HepG2 (cell line): ENCODE measurements around the gene GTF2A1. TPM values are rescaled to one million over a fixed set of nuclear protein-coding genes. Genes with fewer than 3 reads are reported as not detected.

Experiments used
- BCLAF1 ChIP-seq: fragments of 450-650 bp; IDR thresholded peaks from 2 replicates; pipeline ENCODE4 v1.6.1; 2017; ENCODE audit warnings: mild to moderate bottlenecking
- DNMT1 ChIP-seq: sonication (generic); formaldehyde crosslinking; IDR thresholded peaks from 2 replicates; pipeline ENCODE4 v1.5.1; 2020; ENCODE audit warnings: mild to moderate bottlenecking, missing genetic modification reagents
- FOXJ3 ChIP-seq: sonication (generic); formaldehyde crosslinking; IDR thresholded peaks from 2 replicates; pipeline ENCODE4 v1.4.0; 2020; ENCODE audit warnings: missing genetic modification reagents, mild to moderate bottlenecking, borderline replicate concordance
- HMG20B ChIP-seq: conservative IDR thresholded peaks from 2 replicates; pipeline ENCODE4 v1.6.1; 2016; ENCODE audit warnings: missing genetic modification reagents, missing compliant biosample characterization
- NCOA5 ChIP-seq: sonication (generic); formaldehyde crosslinking; IDR thresholded peaks from 2 replicates; pipeline ENCODE4 v1.4.0; 2020; ENCODE audit warnings: missing genetic modification reagents
- PRPF4 ChIP-seq: fragments of 200-400 bp; formaldehyde crosslinking; IDR thresholded peaks from 2 replicates; pipeline ENCODE4 v1.6.1; 2016; ENCODE audit warnings: low read length, low read depth; ENCODE audit not compliant: poor library complexity, severe bottlenecking
- ZBTB8A ChIP-seq: sonication (generic); formaldehyde crosslinking; IDR thresholded peaks from 2 replicates; pipeline ENCODE4 v1.4.0; 2020; ENCODE audit warnings: mild to moderate bottlenecking, low read depth, missing genetic modification reagents, borderline replicate concordance
- ZFYVE20 ChIP-seq: sonication (generic); formaldehyde crosslinking; IDR thresholded peaks from 2 replicates; pipeline ENCODE4 v1.8.0; 2023; ENCODE audit warnings: low read depth, mild to moderate bottlenecking, moderate library complexity, missing genetic modification reagents, borderline replicate concordance
- ZNF12 ChIP-seq: sonication (generic); formaldehyde crosslinking; IDR thresholded peaks from 2 replicates; pipeline ENCODE4 v1.5.0; 2020; ENCODE audit warnings: missing genetic modification reagents
- ZNF33B ChIP-seq: sonication (generic); formaldehyde crosslinking; IDR thresholded peaks from 2 replicates; pipeline ENCODE4 v1.5.1; 2020; ENCODE audit warnings: mild to moderate bottlenecking, missing genetic modification reagents
- ZNF431 ChIP-seq: sonication (generic); formaldehyde crosslinking; IDR thresholded peaks from 2 replicates; pipeline ENCODE4 v1.9.0; 2022; ENCODE audit warnings: missing genetic modification reagents, low read depth, mild to moderate bottlenecking, borderline replicate concordance
- ZNF7 ChIP-seq: IDR thresholded peaks from 2 replicates; pipeline ENCODE4 v1.6.1; 2016; ENCODE audit warnings: missing biosample characterization, missing genetic modification reagents
- polyA plus RNA-seq, 8 experiments: library from polyadenylated mRNA; depleted of rRNA in 3 of 8; stranded (reverse) in 7 of 8; unstranded in 1 of 8; fragments of >200 nt; fragmentation: Illumina TruSeq in 4 of 8; extraction: Trizol in 4 of 8; gene quantifications; 2 replicates each; pipeline versions ENCODE4 v1.2.1 to v1.2.3, GENCODE V29; 2011 to 2016; ENCODE audit warnings: low read depth in 4 of 8, missing spikeins in 1 of 8, mixed read lengths in 1 of 8; ENCODE audit not compliant: insufficient read depth in 1 of 8
- total RNA-seq, 5 experiments: library from RNA; depleted of rRNA; stranded (reverse); fragments of >200 nt; fragmentation: Illumina TruSeq; extraction: Trizol; gene quantifications; 2 replicates each; pipeline ENCODE4 v1.2.3, GENCODE V29; 2016; ENCODE audit warnings: low read depth in 1 of 5
- TF ChIP-seq, protein P1 (sequence below): sonication (generic); formaldehyde crosslinking; IDR thresholded peaks from 2 replicates; pipeline ENCODE4 v1.4.0; 2020; ENCODE audit warnings: missing genetic modification reagents
- TF ChIP-seq, protein P2 (sequence below): sonication (generic); formaldehyde crosslinking; IDR thresholded peaks from 2 replicates; pipeline ENCODE4 v1.4.0; 2020; ENCODE audit warnings: mild to moderate bottlenecking, low read depth, missing genetic modification reagents
- TF ChIP-seq, protein P3 (sequence below): sonication (generic); formaldehyde crosslinking; IDR thresholded peaks from 2 replicates; pipeline ENCODE4 v1.5.0; 2020; ENCODE audit warnings: missing genetic modification reagents, mild to moderate bottlenecking, borderline replicate concordance
- TF ChIP-seq, protein P4 (sequence below): sonication (generic); formaldehyde crosslinking; IDR thresholded peaks from 2 replicates; pipeline ENCODE4 v1.4.0; 2020; ENCODE audit warnings: missing genetic modification reagents

GTF2A1 gene
- total and polyA plus RNA-seq, 2 of the 13 experiments (the other 11 are each of a cell fraction or from before 2014, with no cell fraction given), result 14.9 to 17.5 TPM

GRCh38 chr14:81220830-81221578 lies at the start of gene GTF2A1 (continued):
- TF ChIP-seq, protein P1, sequence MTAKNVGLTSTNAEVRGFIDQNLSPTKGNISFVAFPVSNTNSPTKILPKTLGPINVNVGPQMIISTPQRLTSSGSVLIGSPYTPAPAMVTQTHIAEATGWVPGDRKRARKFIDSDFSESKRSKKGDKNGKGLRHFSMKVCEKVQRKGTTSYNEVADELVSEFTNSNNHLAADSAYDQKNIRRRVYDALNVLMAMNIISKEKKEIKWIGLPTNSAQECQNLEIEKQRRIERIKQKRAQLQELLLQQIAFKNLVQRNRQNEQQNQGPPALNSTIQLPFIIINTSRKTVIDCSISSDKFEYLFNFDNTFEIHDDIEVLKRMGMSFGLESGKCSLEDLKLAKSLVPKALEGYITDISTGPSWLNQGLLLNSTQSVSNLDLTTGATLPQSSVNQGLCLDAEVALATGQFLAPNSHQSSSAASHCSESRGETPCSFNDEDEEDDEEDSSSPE (CRISPR knock-in tag), result peak; percentile 93
- TF ChIP-seq BCLAF1, result no peak
- TF ChIP-seq ZNF431 (CRISPR knock-in tag), result peak; percentile 87; the same call in 1 of the 2 replicates
- no peak for TF ChIP-seq ZNF7 (CRISPR knock-in tag)
- TF ChIP-seq, protein P2, sequence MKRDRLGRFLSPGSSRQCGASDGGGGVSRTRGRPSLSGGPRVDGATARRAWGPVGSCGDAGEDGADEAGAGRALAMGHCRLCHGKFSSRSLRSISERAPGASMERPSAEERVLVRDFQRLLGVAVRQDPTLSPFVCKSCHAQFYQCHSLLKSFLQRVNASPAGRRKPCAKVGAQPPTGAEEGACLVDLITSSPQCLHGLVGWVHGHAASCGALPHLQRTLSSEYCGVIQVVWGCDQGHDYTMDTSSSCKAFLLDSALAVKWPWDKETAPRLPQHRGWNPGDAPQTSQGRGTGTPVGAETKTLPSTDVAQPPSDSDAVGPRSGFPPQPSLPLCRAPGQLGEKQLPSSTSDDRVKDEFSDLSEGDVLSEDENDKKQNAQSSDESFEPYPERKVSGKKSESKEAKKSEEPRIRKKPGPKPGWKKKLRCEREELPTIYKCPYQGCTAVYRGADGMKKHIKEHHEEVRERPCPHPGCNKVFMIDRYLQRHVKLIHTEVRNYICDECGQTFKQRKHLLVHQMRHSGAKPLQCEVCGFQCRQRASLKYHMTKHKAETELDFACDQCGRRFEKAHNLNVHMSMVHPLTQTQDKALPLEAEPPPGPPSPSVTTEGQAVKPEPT (CRISPR knock-in tag), result no peak
- TF ChIP-seq ZBTB8A (CRISPR knock-in tag), result 0 out of 2 replicates have a peak, but pooled peaks have one; percentile 36
- no peak; the same call in 1 of the 2 replicates for TF ChIP-seq ZNF33B (CRISPR knock-in tag)
- TF ChIP-seq, protein P3, sequence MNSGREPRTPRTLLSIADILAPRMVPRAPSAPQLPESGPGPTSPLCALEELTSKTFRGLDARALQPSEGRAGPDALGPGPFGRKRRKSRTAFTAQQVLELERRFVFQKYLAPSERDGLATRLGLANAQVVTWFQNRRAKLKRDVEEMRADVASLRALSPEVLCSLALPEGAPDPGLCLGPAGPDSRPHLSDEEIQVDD (CRISPR knock-in tag), result no peak; the same call in 1 of the 2 replicates
- peak; percentile 36; the same call in 1 of the 2 replicates for TF ChIP-seq FOXJ3 (CRISPR knock-in tag)
- TF ChIP-seq HMG20B (CRISPR knock-in tag), result no peak
- TF ChIP-seq PRPF4, result no peak
- no peak for TF ChIP-seq NCOA5
- TF ChIP-seq, protein P4, sequence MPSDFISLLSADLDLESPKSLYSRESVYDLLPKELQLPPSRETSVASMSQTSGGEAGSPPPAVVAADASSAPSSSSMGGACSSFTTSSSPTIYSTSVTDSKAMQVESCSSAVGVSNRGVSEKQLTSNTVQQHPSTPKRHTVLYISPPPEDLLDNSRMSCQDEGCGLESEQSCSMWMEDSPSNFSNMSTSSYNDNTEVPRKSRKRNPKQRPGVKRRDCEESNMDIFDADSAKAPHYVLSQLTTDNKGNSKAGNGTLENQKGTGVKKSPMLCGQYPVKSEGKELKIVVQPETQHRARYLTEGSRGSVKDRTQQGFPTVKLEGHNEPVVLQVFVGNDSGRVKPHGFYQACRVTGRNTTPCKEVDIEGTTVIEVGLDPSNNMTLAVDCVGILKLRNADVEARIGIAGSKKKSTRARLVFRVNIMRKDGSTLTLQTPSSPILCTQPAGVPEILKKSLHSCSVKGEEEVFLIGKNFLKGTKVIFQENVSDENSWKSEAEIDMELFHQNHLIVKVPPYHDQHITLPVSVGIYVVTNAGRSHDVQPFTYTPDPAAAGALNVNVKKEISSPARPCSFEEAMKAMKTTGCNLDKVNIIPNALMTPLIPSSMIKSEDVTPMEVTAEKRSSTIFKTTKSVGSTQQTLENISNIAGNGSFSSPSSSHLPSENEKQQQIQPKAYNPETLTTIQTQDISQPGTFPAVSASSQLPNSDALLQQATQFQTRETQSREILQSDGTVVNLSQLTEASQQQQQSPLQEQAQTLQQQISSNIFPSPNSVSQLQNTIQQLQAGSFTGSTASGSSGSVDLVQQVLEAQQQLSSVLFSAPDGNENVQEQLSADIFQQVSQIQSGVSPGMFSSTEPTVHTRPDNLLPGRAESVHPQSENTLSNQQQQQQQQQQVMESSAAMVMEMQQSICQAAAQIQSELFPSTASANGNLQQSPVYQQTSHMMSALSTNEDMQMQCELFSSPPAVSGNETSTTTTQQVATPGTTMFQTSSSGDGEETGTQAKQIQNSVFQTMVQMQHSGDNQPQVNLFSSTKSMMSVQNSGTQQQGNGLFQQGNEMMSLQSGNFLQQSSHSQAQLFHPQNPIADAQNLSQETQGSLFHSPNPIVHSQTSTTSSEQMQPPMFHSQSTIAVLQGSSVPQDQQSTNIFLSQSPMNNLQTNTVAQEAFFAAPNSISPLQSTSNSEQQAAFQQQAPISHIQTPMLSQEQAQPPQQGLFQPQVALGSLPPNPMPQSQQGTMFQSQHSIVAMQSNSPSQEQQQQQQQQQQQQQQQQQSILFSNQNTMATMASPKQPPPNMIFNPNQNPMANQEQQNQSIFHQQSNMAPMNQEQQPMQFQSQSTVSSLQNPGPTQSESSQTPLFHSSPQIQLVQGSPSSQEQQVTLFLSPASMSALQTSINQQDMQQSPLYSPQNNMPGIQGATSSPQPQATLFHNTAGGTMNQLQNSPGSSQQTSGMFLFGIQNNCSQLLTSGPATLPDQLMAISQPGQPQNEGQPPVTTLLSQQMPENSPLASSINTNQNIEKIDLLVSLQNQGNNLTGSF (CRISPR knock-in tag), result peak; percentile 78; the same call in 1 of the 2 replicates
- peak; percentile 72; the same call in 1 of the 2 replicates for TF ChIP-seq ZFYVE20 (CRISPR knock-in tag)
- TF ChIP-seq ZNF12, result no peak; the same call in 1 of the 2 replicates
- peak; percentile 72; the same call in 1 of the 2 replicates for TF ChIP-seq DNMT1 (CRISPR knock-in tag)
